Measurements from ENCODE around the gene CCDC158.

DNA sequence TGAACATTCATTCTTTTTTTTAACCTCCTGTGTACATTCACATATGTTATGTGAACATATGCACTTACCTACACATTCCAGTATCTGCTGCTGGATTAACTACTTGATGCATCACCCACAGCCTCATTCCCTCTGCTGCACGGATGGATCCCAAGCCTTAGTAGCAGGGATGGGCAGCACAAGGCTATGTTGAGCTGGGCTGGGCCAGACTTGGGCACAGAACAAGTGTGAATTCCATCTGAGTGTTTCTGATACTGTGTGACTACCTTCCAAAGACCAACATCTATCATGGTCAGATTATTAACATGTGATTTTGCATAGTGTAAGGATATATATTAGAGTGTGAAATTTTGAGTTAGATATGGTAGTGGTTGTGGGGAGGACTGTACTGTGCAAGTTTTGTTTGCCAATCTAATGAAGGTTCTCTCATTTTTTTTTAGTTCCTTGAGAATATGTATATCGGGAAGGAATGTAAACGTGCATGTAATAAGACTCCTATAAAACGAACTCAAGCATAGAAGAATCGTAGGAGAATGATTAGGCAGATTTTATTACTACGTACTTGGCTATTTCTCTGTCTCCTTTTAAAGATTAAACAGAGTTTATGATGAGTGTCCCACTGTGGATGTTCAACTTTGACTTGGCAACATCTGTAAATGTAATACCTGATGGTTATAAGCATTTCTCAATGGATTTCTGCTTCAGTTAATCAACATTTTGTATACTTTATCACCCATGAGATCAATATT, 137.8 kb downstream of the CCDC158 start:
- TF ChIP-seq, protein P1, sequence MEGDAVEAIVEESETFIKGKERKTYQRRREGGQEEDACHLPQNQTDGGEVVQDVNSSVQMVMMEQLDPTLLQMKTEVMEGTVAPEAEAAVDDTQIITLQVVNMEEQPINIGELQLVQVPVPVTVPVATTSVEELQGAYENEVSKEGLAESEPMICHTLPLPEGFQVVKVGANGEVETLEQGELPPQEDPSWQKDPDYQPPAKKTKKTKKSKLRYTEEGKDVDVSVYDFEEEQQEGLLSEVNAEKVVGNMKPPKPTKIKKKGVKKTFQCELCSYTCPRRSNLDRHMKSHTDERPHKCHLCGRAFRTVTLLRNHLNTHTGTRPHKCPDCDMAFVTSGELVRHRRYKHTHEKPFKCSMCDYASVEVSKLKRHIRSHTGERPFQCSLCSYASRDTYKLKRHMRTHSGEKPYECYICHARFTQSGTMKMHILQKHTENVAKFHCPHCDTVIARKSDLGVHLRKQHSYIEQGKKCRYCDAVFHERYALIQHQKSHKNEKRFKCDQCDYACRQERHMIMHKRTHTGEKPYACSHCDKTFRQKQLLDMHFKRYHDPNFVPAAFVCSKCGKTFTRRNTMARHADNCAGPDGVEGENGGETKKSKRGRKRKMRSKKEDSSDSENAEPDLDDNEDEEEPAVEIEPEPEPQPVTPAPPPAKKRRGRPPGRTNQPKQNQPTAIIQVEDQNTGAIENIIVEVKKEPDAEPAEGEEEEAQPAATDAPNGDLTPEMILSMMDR (IDR thresholded peaks at IDR 0.05; ENCODE audit: extremely low read depth in 1 of 2, insufficient read depth in 1 of 2, low read depth in 1 of 2, low read length in 2 of 2), result no peak
- no peak for TF ChIP-seq JUN (IDR thresholded peaks at IDR 0.05; ENCODE audit: borderline replicate concordance, insufficient read depth, insufficient read length, low read depth)
- TF ChIP-seq EZH2 (IDR thresholded peaks at IDR 0.05; ENCODE audit: borderline replicate concordance, low read depth, low read length, severe bottlenecking), result no peak
- no peak for TF ChIP-seq POLR2A (IDR thresholded peaks at IDR 0.05; ENCODE audit: low read depth, low read length)
- no peak for TF ChIP-seq POLR2AphosphoS5 (IDR thresholded peaks at IDR 0.05; ENCODE audit: insufficient read depth, low read depth, low read length)
- TF ChIP-seq FOS (IDR thresholded peaks at IDR 0.05; ENCODE audit: borderline replicate concordance, insufficient read depth, low read length), result no peak
- TF ChIP-seq, protein P2, sequence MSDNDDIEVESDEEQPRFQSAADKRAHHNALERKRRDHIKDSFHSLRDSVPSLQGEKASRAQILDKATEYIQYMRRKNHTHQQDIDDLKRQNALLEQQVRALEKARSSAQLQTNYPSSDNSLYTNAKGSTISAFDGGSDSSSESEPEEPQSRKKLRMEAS (IDR thresholded peaks at IDR 0.05; ENCODE audit: insufficient read depth, insufficient read length), result no peak
- TF ChIP-seq GATA2 (IDR thresholded peaks at IDR 0.05; ENCODE audit: insufficient read depth, insufficient read length, low read depth, low read length), result no peak

All from endothelial cell of umbilical vein (primary cell).